H9 (cell line): ENCODE results near the gene STIMATE. TPM values are rescaled to one million over a fixed set of nuclear protein-coding genes. Genes with fewer than 3 reads are reported as not detected.

Experiments
- DNase-seq: peaks from one replicate; pipeline ENCODE4 v3.0.0-alpha.2; 2017
- H2AFZ ChIP-seq: one replicate; pipeline ENCODE4 v1.6.1; 2013; ENCODE audit warnings: mild to moderate bottlenecking, low read length, control low read depth, moderate library complexity
- H2AK5ac ChIP-seq: 2 replicates; pipeline ENCODE4 v1.6.1; 2013; ENCODE audit warnings: low read length, control low read depth, mixed read lengths; ENCODE audit not compliant: insufficient read length
- H2BK120ac ChIP-seq: one replicate; pipeline ENCODE4 v1.6.1; 2013; ENCODE audit warnings: low read depth, mild to moderate bottlenecking, low read length, control low read depth, inconsistent platforms; ENCODE audit not compliant: poor library complexity, severe bottlenecking
- H2BK12ac ChIP-seq: 2 replicates; pipeline ENCODE4 v1.6.1; 2013; ENCODE audit warnings: low read length, control low read depth, mixed read lengths, low read depth; ENCODE audit not compliant: insufficient read length
- H2BK15ac ChIP-seq: 2 replicates; pipeline ENCODE4 v1.6.1; 2013; ENCODE audit warnings: low read depth, low read length, control low read depth
- H2BK20ac ChIP-seq: one replicate; pipeline ENCODE4 v1.6.1; 2013; ENCODE audit warnings: low read depth, mild to moderate bottlenecking, low read length, control low read depth, inconsistent platforms; ENCODE audit not compliant: poor library complexity, severe bottlenecking
- H2BK5ac ChIP-seq: 2 replicates; pipeline ENCODE4 v1.6.1; 2013; ENCODE audit warnings: low read length, control low read depth, mixed read lengths; ENCODE audit not compliant: insufficient read length
- H3K14ac ChIP-seq: 2 replicates; pipeline ENCODE4 v1.6.1; 2013; ENCODE audit warnings: low read length, control low read depth; ENCODE audit not compliant: insufficient read depth
- H3K18ac ChIP-seq: 2 replicates; pipeline ENCODE4 v1.6.1; 2013; ENCODE audit warnings: low read depth, mild to moderate bottlenecking, mixed read lengths, low read length, control low read depth; ENCODE audit not compliant: insufficient read length
- H3K23ac ChIP-seq: 2 replicates; pipeline ENCODE4 v1.6.1; 2013; ENCODE audit warnings: low read length, control low read depth, mixed read lengths, low read depth; ENCODE audit not compliant: insufficient read length
- H3K23me2 ChIP-seq: 2 replicates; pipeline ENCODE4 v1.6.1; 2013; ENCODE audit warnings: low read depth, mild to moderate bottlenecking, mixed read lengths, low read length, control low read depth; ENCODE audit not compliant: insufficient read length, poor library complexity, severe bottlenecking
- H3K27ac ChIP-seq: 2 replicates; pipeline ENCODE4 v1.5.1; 2013; ENCODE audit warnings: low read length, control low read depth, mixed read lengths, low read depth; ENCODE audit not compliant: insufficient read length
- H3K27me3 ChIP-seq: 2 replicates; pipeline ENCODE4 v1.6.1; 2013; ENCODE audit warnings: low read length, control low read depth, inconsistent platforms; ENCODE audit not compliant: insufficient read depth
- H3K4ac ChIP-seq: 2 replicates; pipeline ENCODE4 v1.6.1; 2013; ENCODE audit warnings: low read depth, mild to moderate bottlenecking, control low read depth, inconsistent platforms, low read length, moderate library complexity
- H3K4me1 ChIP-seq: 2 replicates; pipeline ENCODE4 v1.6.1; 2013; ENCODE audit warnings: low read length, control low read depth, inconsistent platforms; ENCODE audit not compliant: insufficient read depth
- H3K4me2 ChIP-seq: 2 replicates; pipeline ENCODE4 v1.6.1; 2013; ENCODE audit warnings: low read length, control low read depth, mixed read lengths; ENCODE audit not compliant: insufficient read length, insufficient read depth
- H3K56ac ChIP-seq: 2 replicates; pipeline ENCODE4 v1.6.1; 2013; ENCODE audit warnings: low read depth, mild to moderate bottlenecking, mixed read lengths, low read length, control low read depth; ENCODE audit not compliant: insufficient read length
- H3K79me1 ChIP-seq: 2 replicates; pipeline ENCODE4 v1.6.1; 2013; ENCODE audit warnings: low read depth, mild to moderate bottlenecking, moderate library complexity, low read length, control low read depth, inconsistent platforms; ENCODE audit not compliant: insufficient read depth, poor library complexity, severe bottlenecking
- H3K79me2 ChIP-seq: 2 replicates; pipeline ENCODE4 v1.6.1; 2013; ENCODE audit warnings: low read length, control low read depth, inconsistent platforms; ENCODE audit not compliant: insufficient read depth
- H3K9ac ChIP-seq: 2 replicates; pipeline ENCODE4 v1.6.1; 2013; ENCODE audit warnings: low read length, control low read depth, mixed read lengths; ENCODE audit not compliant: insufficient read length; ENCODE audit errors: extremely low read depth
- H3K9me3 ChIP-seq: one replicate; pipeline ENCODE4 v1.6.1; 2013; ENCODE audit warnings: low read depth, low read length, inconsistent platforms; ENCODE audit not compliant: control insufficient read depth
- H3T11ph ChIP-seq: one replicate; pipeline ENCODE4 v1.6.1; 2013; ENCODE audit warnings: mild to moderate bottlenecking, low read length, control low read depth, inconsistent platforms
- H4K20me1 ChIP-seq: one replicate; pipeline ENCODE4 v1.6.1; 2013; ENCODE audit not compliant: control insufficient read depth, insufficient read length, insufficient read depth
- H4K5ac ChIP-seq: 2 replicates; pipeline ENCODE4 v1.6.1; 2013; ENCODE audit warnings: low read depth, mild to moderate bottlenecking, mixed read lengths, low read length, control low read depth; ENCODE audit not compliant: insufficient read length
- H4K8ac ChIP-seq: replicated peaks from 2 replicates; pipeline ENCODE4 v1.6.1; 2013; ENCODE audit warnings: low read length, control low read depth, mixed read lengths, low read depth; ENCODE audit not compliant: insufficient read length
- H4K91ac ChIP-seq: 2 replicates; pipeline ENCODE4 v1.6.1; 2013; ENCODE audit warnings: low read depth, mild to moderate bottlenecking, moderate library complexity, mixed read lengths, low read length, control low read depth; ENCODE audit not compliant: insufficient read length
- H3K27ac Mint-ChIP-seq, 3 experiments: 2 replicates in 2 of 3; 3 replicates in 1 of 3; pipeline ENCODE4 v1.8.0; 2020 to 2021; ENCODE audit warnings: mixed read lengths in 3 of 3, mild to moderate bottlenecking in 1 of 3, moderate library complexity in 1 of 3
- H3K27me3 Mint-ChIP-seq: 2 replicates; pipeline ENCODE4 v1.8.0; 2021; ENCODE audit warnings: low read depth, mild to moderate bottlenecking, moderate library complexity, mixed read lengths
- H3K36me3 Mint-ChIP-seq, 3 experiments: 2 replicates in 2 of 3; 3 replicates in 1 of 3; pipeline ENCODE4 v1.8.0; 2020 to 2021; ENCODE audit warnings: low read depth in 3 of 3, mixed read lengths in 3 of 3; ENCODE audit not compliant: insufficient read depth in 1 of 3
- H3K4me1 Mint-ChIP-seq, 2 experiments: 2 replicates each; pipeline ENCODE4 v1.8.0; 2020; ENCODE audit warnings: mixed read lengths in 2 of 2
- H3K4me3 Mint-ChIP-seq, 2 experiments: 2 replicates in 1 of 2; 3 replicates in 1 of 2; pipeline ENCODE4 v1.8.0; 2020 to 2021; ENCODE audit warnings: mild to moderate bottlenecking in 2 of 2, mixed read lengths in 2 of 2, moderate library complexity in 1 of 2
- H3K9me3 Mint-ChIP-seq, 2 experiments: 2 replicates in 1 of 2; 3 replicates in 1 of 2; pipeline ENCODE4 v1.8.0; 2020; ENCODE audit warnings: mild to moderate bottlenecking in 2 of 2, mixed read lengths in 2 of 2, moderate library complexity in 1 of 2
- WGBS: extraction: QIAGEN DNeasy Blood & Tissue Kit; methylation state at CpG from one replicate; pipeline ENCODE4 v1.1.7; 2013; ENCODE audit warnings: missing lambda C conversion rate, low lambda C conversion rate, mixed read lengths; ENCODE audit not compliant: insufficient read length; ENCODE audit errors: extremely low coverage; 5-methylcytosine and 5-hydroxymethylcytosine counted together
- total RNA-seq: library from RNA; stranded (reverse); gene quantifications from 2 replicates; pipeline ENCODE4 v1.2.1, GENCODE V29; 2021
- TF ChIP-seq, protein P1 (sequence below): fragments of 200-600 bp; sonication (generic); conservative IDR thresholded peaks from 3 replicates; pipeline ENCODE4 v1.8.0; 2021; ENCODE audit warnings: antibody characterized with exemption, mild to moderate bottlenecking

STIMATE gene
- total RNA-seq, 1 experiment from 2014 or later: 25.6 TPM

DNA sequence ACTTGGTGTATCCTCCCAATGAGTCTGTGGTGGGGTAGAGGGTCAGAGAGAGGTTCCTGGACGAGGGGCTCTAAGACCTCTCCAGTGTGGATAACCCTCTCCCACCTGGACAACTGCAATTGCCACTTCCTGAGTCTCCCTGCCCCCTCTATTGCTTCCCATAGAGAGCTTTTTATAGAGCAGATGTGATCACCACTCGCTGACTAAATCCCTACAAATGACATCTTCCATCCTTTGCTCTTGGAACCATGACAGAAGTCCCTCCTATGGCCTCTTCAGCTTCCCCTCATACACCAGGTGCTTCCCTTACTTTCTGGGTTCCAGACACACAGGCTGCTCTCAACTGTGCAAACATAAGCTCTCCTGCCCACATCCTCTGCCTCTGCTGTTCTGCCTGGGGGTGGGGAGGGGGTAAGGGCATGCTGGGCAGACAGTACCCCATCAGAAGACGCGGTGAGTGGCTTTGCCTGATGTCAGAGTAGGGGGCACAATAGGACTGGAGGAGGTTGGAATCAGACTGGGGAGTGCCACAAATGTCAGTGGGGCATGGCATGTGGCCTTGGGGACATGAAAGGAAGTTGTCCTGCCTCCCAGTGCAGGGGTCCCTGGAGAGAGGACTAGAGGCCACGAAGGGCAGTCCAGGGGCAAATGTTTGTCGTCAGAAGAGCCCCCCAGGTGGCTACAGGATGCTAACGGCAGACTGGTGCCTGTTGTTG lies 87.5 kb downstream of the STIMATE start:
- Histone ChIP-seq H4K8ac (no peak overlapping the region), H3K4ac (no peak overlapping the region), H3K9ac (no peak overlapping the region), H3K4me1 (no peaks in the 10 kb centered on the region), H3K23me2 (no peaks in the 10 kb centered on the region), H3K23ac (no peak overlapping the region), H3K18ac (no peak overlapping the region), H3K56ac (no peak overlapping the region), H3K4me2 (no peak overlapping the region), H3K27ac (no peak overlapping the region), H3K79me1 (no peaks in the 10 kb centered on the region), H4K20me1 (no peaks in the 10 kb centered on the region), H3K27me3 (no peaks in the 10 kb centered on the region), H2AK5ac (no peak overlapping the region), H2BK15ac (no peak overlapping the region), H2BK12ac (no peak overlapping the region), H2BK120ac (no peak overlapping the region), H3K79me2 (no peaks in the 10 kb centered on the region), H3K9me3 (no peaks in the 10 kb centered on the region), H4K91ac (no peak overlapping the region), H2BK5ac (no peak overlapping the region), H2BK20ac (no peak overlapping the region), H2AFZ (no peak overlapping the region), H3T11ph (no peak overlapping the region), H3K14ac (no peak overlapping the region), H4K5ac (no peak overlapping the region)
- Mint-ChIP-seq H3K9me3 (no peaks in the 10 kb centered on the region), H3K4me1 (no peaks in the 10 kb centered on the region), H3K4me3 (no peak overlapping the region), H3K27ac (no peak overlapping the region), H3K27me3 (peaks cover 12% of the 10 kb centered on the region), H3K36me3 (no peaks in the 10 kb centered on the region; a peak in 1 of 7 replicates)
- WGBS: no CpG with 5 or more reads among the region's 7 CpGs
- DNase-seq: no peak
- TF ChIP-seq, protein P1, sequence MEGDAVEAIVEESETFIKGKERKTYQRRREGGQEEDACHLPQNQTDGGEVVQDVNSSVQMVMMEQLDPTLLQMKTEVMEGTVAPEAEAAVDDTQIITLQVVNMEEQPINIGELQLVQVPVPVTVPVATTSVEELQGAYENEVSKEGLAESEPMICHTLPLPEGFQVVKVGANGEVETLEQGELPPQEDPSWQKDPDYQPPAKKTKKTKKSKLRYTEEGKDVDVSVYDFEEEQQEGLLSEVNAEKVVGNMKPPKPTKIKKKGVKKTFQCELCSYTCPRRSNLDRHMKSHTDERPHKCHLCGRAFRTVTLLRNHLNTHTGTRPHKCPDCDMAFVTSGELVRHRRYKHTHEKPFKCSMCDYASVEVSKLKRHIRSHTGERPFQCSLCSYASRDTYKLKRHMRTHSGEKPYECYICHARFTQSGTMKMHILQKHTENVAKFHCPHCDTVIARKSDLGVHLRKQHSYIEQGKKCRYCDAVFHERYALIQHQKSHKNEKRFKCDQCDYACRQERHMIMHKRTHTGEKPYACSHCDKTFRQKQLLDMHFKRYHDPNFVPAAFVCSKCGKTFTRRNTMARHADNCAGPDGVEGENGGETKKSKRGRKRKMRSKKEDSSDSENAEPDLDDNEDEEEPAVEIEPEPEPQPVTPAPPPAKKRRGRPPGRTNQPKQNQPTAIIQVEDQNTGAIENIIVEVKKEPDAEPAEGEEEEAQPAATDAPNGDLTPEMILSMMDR: no peak
